Iris pigment epithelial cell (primary cell): ENCODE measurements around the gene FAM24B.
"Not testable (repeated sequence)": the region's sequence is repeated elsewhere in the genome, so short reads cannot be mapped to it uniquely, and the experiment has no call there.

Experiments used
- DNase-seq: peaks from one replicate; pipeline ENCODE4 v3.0.0-alpha.2; 2011; ENCODE audit warnings: low read depth

Gene FAM24B

GRCh38 chr10:122858042-122858441 is 21.3 kb downstream of the FAM24B start:
- DNase-seq, result not testable (repeated sequence)

- peak; percentile 48 for DNase-seq
Observed at GRCh38 chr10:122856902-122857301, 22.5 kb downstream of the FAM24B start.

GRCh38 chr10:122855745-122856144 is 23.6 kb downstream of the FAM24B start:
- no peak for DNase-seq

GRCh38 chr10:122854648-122855047 is 24.7 kb downstream of the FAM24B start:
- DNase-seq, result peak; percentile 85

- DNase-seq, result peak; percentile 54
Observed at GRCh38 chr10:122853665-122854313, 25.6 kb downstream of the FAM24B start.

GRCh38 chr10:122852261-122852660 is 27.1 kb downstream of the FAM24B start:
- peak; percentile 30 for DNase-seq

- peak; percentile 78 for DNase-seq
Observed at GRCh38 chr10:122850705-122851640, 28.4 kb downstream of the FAM24B start.

- DNase-seq, result peak; percentile 60
Observed at GRCh38 chr10:122849900-122850605, 29.3 kb downstream of the FAM24B start.

GRCh38 chr10:122849090-122849489 is 30.3 kb downstream of the FAM24B start:
- no peak for DNase-seq

- peak; percentile 48 for DNase-seq
Observed at GRCh38 chr10:122847782-122848604, 31.4 kb downstream of the FAM24B start.

- DNase-seq, result no peak
Observed at GRCh38 chr10:122845783-122846332, 33.5 kb downstream of the FAM24B start, which contains the start of gene CUZD1. Gene CUZD1 (minus strand): TSS chr10:122845857. CDS start chr10:122845843, 14 bp downstream.

- no peak for DNase-seq
Observed at GRCh38 chr10:122844146-122844545, 35.2 kb downstream of the FAM24B start.

GRCh38 chr10:122841569-122841968 is 37.8 kb downstream of the FAM24B start:
- no peak for DNase-seq

- no peak for DNase-seq
Observed at GRCh38 chr10:122839505-122839904, 39.9 kb downstream of the FAM24B start.

- no peak for DNase-seq
Observed at GRCh38 chr10:122838880-122839279, 40.5 kb downstream of the FAM24B start.

GRCh38 chr10:122835908-122836307 is 43.5 kb downstream of the FAM24B start:
- no peak for DNase-seq

GRCh38 chr10:122830965-122831353 is 48.4 kb downstream of the FAM24B start:
- no peak for DNase-seq

GRCh38 chr10:122830273-122830964 is 49.0 kb downstream of the FAM24B start:
- no peak for DNase-seq

GRCh38 chr10:122829454-122829853 is 49.9 kb downstream of the FAM24B start:
- DNase-seq, result no peak

GRCh38 chr10:122828716-122829255 is 50.6 kb downstream of the FAM24B start:
- no peak for DNase-seq
